Loucy (cell line): ENCODE data around the gene ARL11.

Source experiments
- H2AFZ ChIP-seq: fragments of 200-600 bp; sonication (generic); 2 replicates; pipeline ENCODE4 v1.6.0; 2016; ENCODE audit warnings: antibody characterized with exemption, mild to moderate bottlenecking, low read length, moderate library complexity
- H3F3A ChIP-seq: fragments of 200-600 bp; 2 replicates; pipeline ENCODE4 v1.6.0; 2016; ENCODE audit warnings: antibody characterized with exemption, low read depth, mild to moderate bottlenecking
- H3K27me3 ChIP-seq: fragments of 200-600 bp; sonication (generic); 2 replicates; pipeline ENCODE4 v1.6.1; 2014; ENCODE audit warnings: low read length, mild to moderate bottlenecking; ENCODE audit not compliant: insufficient read depth, poor library complexity, severe bottlenecking
- H3K36me3 ChIP-seq: fragments of 200-600 bp; sonication (generic); 2 replicates; pipeline ENCODE4 v1.6.1; 2016; ENCODE audit warnings: low read length; ENCODE audit not compliant: insufficient read depth
- H3K4me1 ChIP-seq: fragments of 200-600 bp; sonication (generic); 2 replicates; pipeline ENCODE4 v1.5.1; 2014; ENCODE audit warnings: low read length, mild to moderate bottlenecking; ENCODE audit not compliant: insufficient read depth, poor library complexity, severe bottlenecking
- H3K4me2 ChIP-seq: fragments of 200-600 bp; sonication (generic); 2 replicates; pipeline ENCODE4 v1.6.0; 2014; ENCODE audit warnings: antibody characterized with exemption, low read length, low read depth, mild to moderate bottlenecking; ENCODE audit not compliant: poor library complexity, severe bottlenecking
- H3K4me3 ChIP-seq: fragments of 200-600 bp; sonication (generic); 2 replicates; pipeline ENCODE4 v1.5.1; 2014; ENCODE audit warnings: low read length, mild to moderate bottlenecking, mixed read lengths; ENCODE audit not compliant: poor library complexity, severe bottlenecking
- H3K79me2 ChIP-seq: fragments of 200-600 bp; sonication (generic); 2 replicates; pipeline ENCODE4 v1.6.1; 2014; ENCODE audit warnings: low read length; ENCODE audit not compliant: insufficient read depth
- H3K9ac ChIP-seq: fragments of 200-600 bp; sonication (generic); 2 replicates; pipeline ENCODE4 v1.6.0; 2014; ENCODE audit warnings: mild to moderate bottlenecking, low read depth, low read length, moderate library complexity; ENCODE audit not compliant: poor library complexity, severe bottlenecking
- H3K9me2 ChIP-seq: fragments of 200-600 bp; sonication (generic); replicated peaks from 2 replicates; pipeline ENCODE4 v1.6.1; 2016; ENCODE audit warnings: low read depth, low read length, mixed read lengths
- H3K9me3 ChIP-seq: fragments of 200-600 bp; sonication (generic); 2 replicates; pipeline ENCODE4 v1.6.1; 2014; ENCODE audit warnings: mild to moderate bottlenecking, antibody characterized with exemption, low read length, low read depth; ENCODE audit not compliant: insufficient read depth
- H4K20me1 ChIP-seq: fragments of 200-600 bp; sonication (generic); 2 replicates; pipeline ENCODE4 v1.6.0; 2014; ENCODE audit warnings: antibody characterized with exemption, low read length, mild to moderate bottlenecking; ENCODE audit not compliant: insufficient read depth, poor library complexity, severe bottlenecking
- CTCF ChIP-seq: fragments of 200-600 bp; sonication (generic); conservative IDR thresholded peaks from 2 replicates; pipeline ENCODE4 v1.5.1; 2014; ENCODE audit warnings: mild to moderate bottlenecking, antibody characterized with exemption, low read length
- EZH2phosphoT487 ChIP-seq: fragments of 200-600 bp; IDR thresholded peaks from 2 replicates; pipeline ENCODE4 v1.6.1; 2018; ENCODE audit warnings: antibody characterized with exemption, mild to moderate bottlenecking, moderate library complexity, borderline replicate concordance

ARL11 gene

GRCh38 chr13:49629196-49629938, 1.1 kb downstream of the ARL11 start:
- Histone ChIP-seq H3K27me3 (no peaks in the 10 kb centered on the region), H3K36me3 (no peaks in the 10 kb centered on the region), H2AFZ (no peak overlapping the region), H3K4me2 (peak overlapping the region; percentile 64), H3F3A (no peaks in the 10 kb centered on the region), H3K79me2 (no peaks in the 10 kb centered on the region), H3K9me2 (no peaks in the 10 kb centered on the region), H4K20me1 (no peaks in the 10 kb centered on the region), H3K9me3 (no peaks in the 10 kb centered on the region), H3K4me1 (no peaks in the 10 kb centered on the region), H3K4me3 (peak overlapping the region; percentile 66), H3K9ac (no peak overlapping the region)
- no peak for TF ChIP-seq CTCF
- TF ChIP-seq EZH2phosphoT487: no peak

- TF ChIP-seq CTCF: no peak
- TF ChIP-seq EZH2phosphoT487: no peak
- Histone ChIP-seq H3K4me1 (no peaks in the 10 kb centered on the region), H3K4me3 (no peak overlapping the region), H4K20me1 (no peaks in the 10 kb centered on the region), H3K79me2 (no peaks in the 10 kb centered on the region), H3K9me2 (no peaks in the 10 kb centered on the region), H3K27me3 (no peaks in the 10 kb centered on the region), H3K36me3 (no peaks in the 10 kb centered on the region), H3K9me3 (no peaks in the 10 kb centered on the region), H3F3A (no peaks in the 10 kb centered on the region), H3K4me2 (no peak overlapping the region), H3K9ac (no peak overlapping the region), H2AFZ (no peak overlapping the region)
These were observed 1.6 kb downstream of the ARL11 start for GRCh38 chr13:49629947-49630346.

GRCh38 chr13:49630580-49630979, 2.3 kb downstream of the ARL11 start:
- H3K4me2 ChIP-seq: no peak overlapping the region
- no peaks in the 10 kb centered on the region for H3K4me1 ChIP-seq
- no peak overlapping the region for H3K9ac ChIP-seq

More at GRCh38 chr13:49630580-49630979, 2.3 kb downstream of the ARL11 start:
- no peak for TF ChIP-seq CTCF
- TF ChIP-seq EZH2phosphoT487: no peak
- Histone ChIP-seq H3K4me3 (no peak overlapping the region), H3K9me2 (no peaks in the 10 kb centered on the region), H3F3A (no peaks in the 10 kb centered on the region), H2AFZ (no peak overlapping the region), H3K36me3 (no peaks in the 10 kb centered on the region), H3K27me3 (no peaks in the 10 kb centered on the region), H4K20me1 (no peaks in the 10 kb centered on the region), H3K9me3 (no peaks in the 10 kb centered on the region), H3K79me2 (no peaks in the 10 kb centered on the region)
